DND-41 (cell line): ENCODE data around the gene FAM83D.

ENCODE experiments used
- CTCF ChIP-seq: IDR thresholded peaks from 2 replicates; pipeline ENCODE4 v1.5.1; 2012; ENCODE audit warnings: borderline replicate concordance, low read length, moderate library complexity, mild to moderate bottlenecking; ENCODE audit not compliant: poor library complexity, severe bottlenecking; ENCODE audit errors: extremely low read depth
- EZH2 ChIP-seq: IDR thresholded peaks from 3 replicates; pipeline ENCODE4 v1.6.1; 2012; ENCODE audit warnings: borderline replicate concordance, low read depth, mild to moderate bottlenecking, moderate library complexity, low read length, inconsistent platforms; ENCODE audit not compliant: severe bottlenecking

DNA sequence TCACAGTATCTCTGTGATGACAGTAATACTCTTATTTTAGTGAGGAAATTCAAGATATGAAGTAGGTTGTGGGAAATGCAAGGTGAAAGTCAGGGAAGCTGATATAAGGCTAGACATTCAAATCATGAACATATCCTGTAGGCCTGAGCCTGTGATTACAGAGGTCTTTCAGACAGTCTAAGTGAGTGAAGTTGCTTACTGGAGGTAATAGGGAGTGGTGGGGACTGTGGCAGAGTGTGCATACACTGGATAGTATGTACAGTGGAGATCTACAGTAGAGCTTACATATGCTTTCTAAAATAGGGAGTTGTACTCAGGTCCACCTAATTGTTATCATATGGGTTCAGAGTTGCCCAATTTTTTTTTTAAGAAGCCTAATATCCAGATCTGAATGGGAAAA is 39.0 kb downstream of the FAM83D start:
- no peak for TF ChIP-seq CTCF
- TF ChIP-seq EZH2, result no peak
